Measurements from ENCODE around the gene SPNS2.

The SPNS2 gene

DNA sequence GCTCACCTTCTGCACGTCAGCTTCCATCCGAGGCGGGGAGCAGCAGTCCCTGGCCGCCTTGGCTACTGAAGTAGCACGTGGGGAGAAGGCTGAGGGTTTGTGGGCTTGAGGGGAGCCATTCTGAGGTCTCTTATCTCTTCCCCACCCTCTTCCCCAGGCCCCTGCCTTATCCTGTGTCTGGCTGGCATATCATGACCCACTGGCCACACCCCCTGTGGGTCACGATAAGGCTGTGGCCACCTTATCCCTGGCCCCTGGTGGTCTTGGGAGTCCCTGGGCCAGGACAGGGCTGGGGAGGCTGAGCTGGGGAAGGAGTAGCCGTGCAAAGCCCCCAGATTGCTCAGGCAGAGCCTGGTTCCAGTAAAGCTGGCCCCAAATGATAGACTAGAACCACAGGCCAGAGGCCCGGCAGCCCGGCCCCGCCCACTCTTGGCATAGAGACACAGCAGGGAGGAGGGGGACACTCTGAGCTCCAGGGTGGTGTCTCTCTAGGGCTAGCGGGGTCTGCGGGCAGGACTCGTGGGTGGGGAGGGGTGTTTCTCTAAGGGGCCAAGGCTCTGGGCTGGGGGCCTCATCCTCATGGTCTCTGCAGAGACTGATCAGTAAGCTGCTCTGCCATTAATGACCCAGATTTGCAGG, 7.6 kb downstream of the SPNS2 start:
- H3K36me3 ChIP-seq = no peaks in the 10 kb centered on the region
- no peak for DNase-seq
- TF ChIP-seq, protein P1, sequence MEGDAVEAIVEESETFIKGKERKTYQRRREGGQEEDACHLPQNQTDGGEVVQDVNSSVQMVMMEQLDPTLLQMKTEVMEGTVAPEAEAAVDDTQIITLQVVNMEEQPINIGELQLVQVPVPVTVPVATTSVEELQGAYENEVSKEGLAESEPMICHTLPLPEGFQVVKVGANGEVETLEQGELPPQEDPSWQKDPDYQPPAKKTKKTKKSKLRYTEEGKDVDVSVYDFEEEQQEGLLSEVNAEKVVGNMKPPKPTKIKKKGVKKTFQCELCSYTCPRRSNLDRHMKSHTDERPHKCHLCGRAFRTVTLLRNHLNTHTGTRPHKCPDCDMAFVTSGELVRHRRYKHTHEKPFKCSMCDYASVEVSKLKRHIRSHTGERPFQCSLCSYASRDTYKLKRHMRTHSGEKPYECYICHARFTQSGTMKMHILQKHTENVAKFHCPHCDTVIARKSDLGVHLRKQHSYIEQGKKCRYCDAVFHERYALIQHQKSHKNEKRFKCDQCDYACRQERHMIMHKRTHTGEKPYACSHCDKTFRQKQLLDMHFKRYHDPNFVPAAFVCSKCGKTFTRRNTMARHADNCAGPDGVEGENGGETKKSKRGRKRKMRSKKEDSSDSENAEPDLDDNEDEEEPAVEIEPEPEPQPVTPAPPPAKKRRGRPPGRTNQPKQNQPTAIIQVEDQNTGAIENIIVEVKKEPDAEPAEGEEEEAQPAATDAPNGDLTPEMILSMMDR (IDR thresholded peaks at IDR 0.05; ENCODE audit: low read depth, low read length) = no peak

DNA sequence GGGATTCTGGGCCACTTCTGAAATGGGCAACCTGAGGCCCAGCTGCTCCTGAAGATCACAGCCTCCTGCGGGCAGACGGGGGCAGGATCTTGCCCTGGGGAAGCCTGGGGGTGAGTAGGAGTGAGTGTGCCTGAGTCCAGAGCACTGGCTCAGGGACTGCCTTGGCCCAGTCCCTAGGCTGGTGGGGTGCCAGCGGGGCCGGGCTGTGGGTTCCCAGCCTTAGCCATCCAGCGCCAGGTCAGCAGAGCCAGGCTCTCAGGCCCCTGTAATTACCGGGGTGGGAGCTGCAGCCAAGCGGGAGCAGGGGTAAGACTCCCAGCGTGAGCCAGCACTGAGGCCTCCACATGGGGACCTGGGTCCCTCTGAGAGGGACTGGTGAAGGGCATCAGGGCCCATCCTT, 8.2 kb downstream of the SPNS2 start:
- no peak overlapping the region for H3K4me3 ChIP-seq (ENCODE audit: low read depth, low read length)
- no peak for DNase-seq
- H3K27ac ChIP-seq = no peak overlapping the region
- no peaks in the 10 kb centered on the region for H3K27me3 ChIP-seq (ENCODE audit: insufficient read depth, low read depth, severe bottlenecking)
- no peaks in the 10 kb centered on the region for H3K9me3 ChIP-seq (ENCODE audit: severe bottlenecking)
- TF ChIP-seq, protein P1 (IDR thresholded peaks at IDR 0.05; ENCODE audit: low read depth, low read length) = no peak
- H3K36me3 ChIP-seq = no peaks in the 10 kb centered on the region

More for the DNA sequence above, 7.6 kb downstream of the SPNS2 start:
- Histone ChIP-seq H3K27me3 (ENCODE audit: insufficient read depth, low read depth, severe bottlenecking) (no peaks in the 10 kb centered on the region), H3K9me3 (ENCODE audit: severe bottlenecking) (no peaks in the 10 kb centered on the region), H3K4me3 (ENCODE audit: low read depth, low read length) (no peak overlapping the region), H3K27ac (no peak overlapping the region)

DNA sequence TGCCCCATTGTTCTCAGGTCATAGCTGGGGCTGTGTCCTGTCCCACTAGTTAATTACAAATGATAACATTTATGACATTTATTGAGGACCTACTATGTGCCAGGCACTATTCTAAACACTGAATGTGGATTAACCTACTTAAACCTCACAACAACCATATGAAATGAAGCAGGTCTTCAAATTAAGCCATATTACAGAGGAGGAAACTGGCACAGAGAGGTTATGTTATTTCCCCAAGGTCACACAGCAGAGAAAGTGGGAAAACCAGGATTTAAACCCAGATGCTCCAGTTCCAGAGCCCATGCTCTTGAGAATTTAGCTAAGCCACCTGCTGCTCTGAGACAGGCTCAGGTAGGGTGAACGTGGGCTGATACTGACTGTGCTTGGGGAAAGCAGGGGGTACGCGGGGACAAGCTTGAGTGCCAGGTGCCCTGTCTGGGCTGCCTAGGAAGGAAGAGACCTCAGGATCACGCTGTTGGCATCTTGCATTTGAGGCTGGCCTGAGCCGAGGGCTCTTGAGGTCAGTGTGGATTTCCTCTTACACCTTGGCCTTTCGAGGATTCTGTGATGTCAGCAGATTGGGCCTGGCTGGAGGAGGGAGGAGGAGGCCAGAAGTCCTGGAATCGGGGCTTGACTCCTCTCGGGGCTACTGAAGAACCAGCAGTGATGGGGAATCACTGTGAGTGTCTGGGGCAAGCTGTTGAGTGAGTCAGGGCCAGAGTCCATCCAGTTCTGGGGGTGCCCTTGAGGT, 8.9 kb downstream of the SPNS2 start:
- H3K36me3 ChIP-seq = no peaks in the 10 kb centered on the region
- no peak for DNase-seq
- H3K27ac ChIP-seq = no peak overlapping the region
- TF ChIP-seq, protein P1 (IDR thresholded peaks at IDR 0.05; ENCODE audit: low read depth, low read length) = no peak
- no peaks in the 10 kb centered on the region for H3K27me3 ChIP-seq (ENCODE audit: insufficient read depth, low read depth, severe bottlenecking)
- no peaks in the 10 kb centered on the region for H3K9me3 ChIP-seq (ENCODE audit: severe bottlenecking)
- H3K4me3 ChIP-seq (ENCODE audit: low read depth, low read length) = no peak overlapping the region

DNA sequence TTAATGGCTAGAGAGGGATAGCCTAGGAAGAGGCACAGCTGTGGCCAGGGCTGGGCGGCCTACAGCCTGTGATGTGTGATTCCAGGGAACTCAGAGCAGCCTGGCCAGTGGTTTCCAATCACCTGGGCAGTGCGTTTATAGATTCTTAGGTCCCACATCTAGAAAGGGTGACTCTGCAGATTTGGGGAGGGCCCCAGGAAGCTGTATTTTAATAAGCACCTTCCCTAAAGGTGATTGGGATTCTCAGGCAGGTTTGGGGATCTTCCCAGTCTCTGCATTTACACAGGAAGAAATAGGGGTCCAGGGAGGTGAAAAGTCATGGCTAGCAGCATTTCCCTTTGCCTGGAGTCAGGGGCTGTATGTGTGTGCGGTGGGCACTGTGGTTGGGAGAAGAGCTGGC, 9.5 kb downstream of the SPNS2 start:
- Histone ChIP-seq H3K27me3 (ENCODE audit: insufficient read depth, low read depth, severe bottlenecking) (no peaks in the 10 kb centered on the region), H3K9me3 (ENCODE audit: severe bottlenecking) (no peaks in the 10 kb centered on the region), H3K27ac (no peak overlapping the region), H3K36me3 (no peaks in the 10 kb centered on the region), H3K4me3 (ENCODE audit: low read depth, low read length) (no peak overlapping the region)
- TF ChIP-seq, protein P1 (IDR thresholded peaks at IDR 0.05; ENCODE audit: low read depth, low read length) = no peak
- DNase-seq = no peak

DNA sequence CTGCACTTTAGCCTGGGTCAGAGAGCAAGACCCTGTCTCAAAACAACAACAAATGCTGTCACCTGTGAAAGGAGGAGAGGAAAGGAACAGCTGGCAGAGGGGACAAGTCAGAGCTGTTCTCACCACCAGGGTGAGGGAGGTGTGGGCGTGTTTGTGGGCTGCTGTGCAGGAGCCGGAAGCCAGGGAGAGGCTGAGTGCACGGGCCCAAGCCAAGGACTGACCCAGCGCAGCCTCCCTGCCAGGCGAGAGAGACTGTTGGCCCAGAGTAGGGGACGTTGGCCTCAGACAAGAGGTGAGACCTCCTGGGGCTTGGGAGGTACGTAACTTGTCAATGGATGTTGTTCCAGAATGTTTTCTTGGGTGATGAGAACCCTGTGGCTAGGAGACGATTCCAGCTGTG, 10.7 kb downstream of the SPNS2 start:
- TF ChIP-seq, protein P1 (IDR thresholded peaks at IDR 0.05; ENCODE audit: low read depth, low read length) = no peak
- Histone ChIP-seq H3K27ac (no peak overlapping the region), H3K27me3 (ENCODE audit: insufficient read depth, low read depth, severe bottlenecking) (no peaks in the 10 kb centered on the region)

More for the DNA sequence above, 10.7 kb downstream of the SPNS2 start:
- H3K4me3 ChIP-seq (ENCODE audit: low read depth, low read length) = no peak overlapping the region
- no peaks in the 10 kb centered on the region for H3K36me3 ChIP-seq
- DNase-seq = no peak
- H3K9me3 ChIP-seq (ENCODE audit: severe bottlenecking) = no peaks in the 10 kb centered on the region
